SK-N-MC (cell line): ENCODE results near the gene CLTB.

Experiments
- DNase-seq: peaks from one replicate; pipeline ENCODE4 v3.0.0-alpha.2; 2011; ENCODE audit warnings: low read depth, low spot score
- H3K27ac ChIP-seq: fragments of 200-600 bp; sonication (generic); 2 replicates; pipeline ENCODE4 v1.5.1; 2016; ENCODE audit warnings: mixed run types
- H3K36me3 ChIP-seq: fragments of 200-600 bp; sonication (generic); 2 replicates; pipeline ENCODE4 v1.6.1; 2017; ENCODE audit warnings: antibody characterized with exemption, low read length, mixed read lengths; ENCODE audit not compliant: insufficient read depth
- H3K4me3 ChIP-seq: fragments of 200-600 bp; sonication (generic); 2 replicates; pipeline ENCODE4 v1.5.1; 2016
- H3K9ac ChIP-seq: fragments of 200-600 bp; sonication (generic); 2 replicates; pipeline ENCODE4 v1.8.0; 2017; ENCODE audit warnings: mixed run types, mixed read lengths; ENCODE audit not compliant: insufficient read length
- H3K9me3 ChIP-seq: fragments of 200-600 bp; sonication (generic); 2 replicates; pipeline ENCODE4 v1.6.1; 2017; ENCODE audit warnings: low read depth, mild to moderate bottlenecking, antibody characterized with exemption, low read length, moderate library complexity, mixed read lengths
- EZH2 ChIP-seq: fragments of 200-600 bp; sonication (generic); IDR thresholded peaks from one replicate; pipeline ENCODE4 v1.6.1; 2017; ENCODE audit warnings: antibody characterized with exemption
- FOXP2 ChIP-seq: optimal IDR thresholded peaks from 2 replicates; pipeline ENCODE3; 2011; ENCODE audit warnings: mild to moderate bottlenecking, moderate library complexity; ENCODE audit not compliant: insufficient read depth; ENCODE audit errors: extremely low read length, control extremely low read depth
- POLR2AphosphoS5 ChIP-seq: IDR thresholded peaks from 2 replicates; pipeline ENCODE4 v1.6.1; 2012; ENCODE audit warnings: mild to moderate bottlenecking, low read depth, low read length, borderline replicate concordance

The CLTB gene

GRCh38 chr5:176360894-176361436 lies 55.4 kb downstream of the CLTB start:
- Histone ChIP-seq H3K36me3 (peaks cover 32% of the 10 kb centered on the region), H3K9ac (peak overlapping the region; percentile 90), H3K27ac (no peak overlapping the region), H3K9me3 (no peaks in the 10 kb centered on the region), H3K4me3 (peak overlapping the region; percentile 92)
- DNase-seq: no peak
- no peak for TF ChIP-seq FOXP2
- no peak for TF ChIP-seq EZH2
- no peak for TF ChIP-seq POLR2AphosphoS5

- no peaks in the 10 kb centered on the region for H3K9me3 ChIP-seq
- DNase-seq: no peak
- no peak overlapping the region for H3K9ac ChIP-seq
- no peak overlapping the region for H3K27ac ChIP-seq
- TF ChIP-seq FOXP2 (no peak), POLR2AphosphoS5 (no peak), EZH2 (no peak)
- H3K4me3 ChIP-seq: no peak overlapping the region
- peaks cover 42% of the 10 kb centered on the region for H3K36me3 ChIP-seq
These were observed 56.7 kb downstream of the CLTB start for GRCh38 chr5:176359658-176360057.

DNA sequence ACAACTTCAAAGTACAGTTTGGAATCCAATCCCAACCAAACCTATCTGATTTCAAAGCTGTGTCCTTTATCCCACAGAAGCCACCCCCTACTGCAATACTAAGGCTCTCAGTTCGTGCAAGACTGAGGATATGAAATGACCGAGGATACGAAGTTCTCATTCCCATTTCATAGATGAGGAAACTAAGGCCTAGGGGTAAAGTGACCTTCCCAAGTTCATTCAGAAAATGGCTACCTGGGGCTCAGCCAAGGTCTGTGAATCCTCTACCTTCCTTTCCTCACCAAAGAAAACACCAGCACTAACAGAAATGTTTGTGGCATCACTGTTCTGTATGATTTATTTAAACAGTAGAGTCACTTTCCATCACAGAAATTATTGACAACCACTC lies 60.2 kb downstream of the CLTB start:
- no peak for DNase-seq
- Histone ChIP-seq H3K27ac (no peak overlapping the region), H3K36me3 (peaks cover 77% of the 10 kb centered on the region), H3K9ac (no peak overlapping the region), H3K4me3 (no peak overlapping the region), H3K9me3 (no peaks in the 10 kb centered on the region)
- TF ChIP-seq POLR2AphosphoS5 (no peak), FOXP2 (no peak)

DNA sequence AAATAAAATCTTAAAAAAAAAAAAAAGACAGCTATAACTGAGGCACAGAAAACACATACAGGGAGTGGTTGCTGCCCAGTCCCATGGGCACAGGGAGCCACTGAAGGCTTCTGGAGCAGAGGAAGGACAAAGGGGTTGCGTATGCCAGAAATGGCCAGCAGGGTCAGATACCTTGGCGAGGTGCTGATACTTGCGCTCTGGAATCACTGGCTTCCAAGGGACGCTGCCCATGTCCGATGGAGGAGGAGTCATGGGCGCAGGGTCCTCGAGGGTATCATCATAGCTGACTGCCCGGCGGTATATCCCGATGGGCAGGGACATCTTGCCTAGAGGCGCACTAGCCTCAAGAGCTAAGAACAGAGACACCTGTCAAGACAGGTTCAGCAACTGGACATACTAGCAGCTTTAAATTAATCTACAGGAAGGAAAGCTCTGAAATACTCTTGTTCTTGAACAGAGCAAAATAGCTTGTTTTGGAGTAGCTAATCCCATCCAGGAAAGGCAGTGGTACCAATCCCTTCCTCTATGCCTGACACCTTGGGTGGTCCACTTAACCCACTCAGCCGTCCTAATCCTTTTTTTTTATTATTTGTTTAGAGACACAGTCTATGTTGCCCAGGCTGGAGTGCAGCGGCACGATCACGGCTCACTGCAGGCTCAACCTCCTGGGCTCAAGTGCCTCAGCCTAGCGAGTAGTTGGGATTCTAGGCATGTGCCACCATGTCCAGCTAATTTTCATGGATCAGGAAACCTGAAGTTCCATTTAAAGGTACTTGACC lies 60.8 kb downstream of the CLTB start:
- Histone ChIP-seq H3K36me3 (peaks cover 81% of the 10 kb centered on the region), H3K9ac (no peak overlapping the region), H3K9me3 (no peaks in the 10 kb centered on the region), H3K4me3 (no peak overlapping the region), H3K27ac (no peak overlapping the region)
- DNase-seq: no peak
- no peak for TF ChIP-seq FOXP2
- no peak for TF ChIP-seq EZH2
- TF ChIP-seq POLR2AphosphoS5: no peak

GRCh38 chr5:176353533-176353932 lies 62.8 kb downstream of the CLTB start:
- H3K27ac ChIP-seq: no peak overlapping the region
- no peak for DNase-seq
- no peaks in the 10 kb centered on the region for H3K9me3 ChIP-seq
- H3K36me3 ChIP-seq: peaks cover 93% of the 10 kb centered on the region
- no peak overlapping the region for H3K4me3 ChIP-seq
- TF ChIP-seq EZH2 (no peak), FOXP2 (no peak), POLR2AphosphoS5 (no peak)
- H3K9ac ChIP-seq: no peak overlapping the region

- Histone ChIP-seq H3K36me3 (peaks cover 93% of the 10 kb centered on the region), H3K27ac (no peak overlapping the region), H3K9me3 (no peaks in the 10 kb centered on the region), H3K9ac (no peak overlapping the region), H3K4me3 (no peak overlapping the region)
- TF ChIP-seq EZH2 (no peak), FOXP2 (no peak), POLR2AphosphoS5 (no peak)
- DNase-seq: no peak
These were observed 64.0 kb downstream of the CLTB start for GRCh38 chr5:176352116-176352878.

DNA sequence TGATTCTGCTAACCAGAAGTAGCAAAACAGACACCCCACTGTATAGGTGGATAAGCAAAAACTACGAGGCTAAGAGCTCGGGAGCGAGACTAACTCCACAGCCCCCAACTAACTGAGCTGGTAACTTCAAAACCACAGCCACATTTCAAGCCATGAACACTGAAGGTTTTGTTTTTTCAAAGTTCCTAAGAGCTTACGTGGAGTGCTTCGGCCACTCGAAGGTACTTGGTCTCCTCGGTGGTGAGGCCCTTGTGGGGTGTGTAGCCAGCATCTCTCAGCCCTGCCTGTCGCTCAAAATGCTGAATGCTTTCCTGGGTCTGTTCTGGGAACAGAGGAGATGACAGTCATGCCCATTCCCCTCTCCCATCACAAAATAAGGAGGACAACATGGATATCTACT lies 65.9 kb downstream of the CLTB start:
- peaks cover 93% of the 10 kb centered on the region for H3K36me3 ChIP-seq

GRCh38 chr5:176342766-176343458 lies 73.4 kb downstream of the CLTB start:
- TF ChIP-seq EZH2 (no peak), FOXP2 (no peak), POLR2AphosphoS5 (no peak)
- H3K4me3 ChIP-seq: no peak overlapping the region
- no peak overlapping the region for H3K27ac ChIP-seq
- H3K9ac ChIP-seq: no peak overlapping the region
- H3K9me3 ChIP-seq: no peaks in the 10 kb centered on the region
- DNase-seq: no peak
- H3K36me3 ChIP-seq: peaks cover 38% of the 10 kb centered on the region

More for the DNA sequence above, 65.9 kb downstream of the CLTB start:
- Histone ChIP-seq H3K9me3 (no peaks in the 10 kb centered on the region), H3K4me3 (no peak overlapping the region), H3K27ac (no peak overlapping the region), H3K9ac (no peak overlapping the region)
- TF ChIP-seq POLR2AphosphoS5: no peak
- no peak for TF ChIP-seq FOXP2
- TF ChIP-seq EZH2: no peak
- no peak for DNase-seq
